GM18526 (cell line): ENCODE data around the gene RAD54L2.

Source experiments
- POLR2A ChIP-seq: IDR thresholded peaks from 3 replicates; pipeline ENCODE4 v1.6.1; 2011; ENCODE audit not compliant: insufficient read length; ENCODE audit errors: extremely low read depth

The RAD54L2 gene

GRCh38 chr3:51585197-51585596, 46.7 kb downstream of the RAD54L2 start:
- TF ChIP-seq POLR2A: no peak

GRCh38 chr3:51585871-51586270, 47.4 kb downstream of the RAD54L2 start:
- TF ChIP-seq POLR2A: no peak
